HAP-1 (cell line): Measurements from ENCODE around the gene CHCHD5.

Experiments used
- DNase-seq, 2 experiments: peaks; one replicate each; pipeline ENCODE4 v3.0.0-alpha.2; 2016 to 2020; ENCODE audit warnings: low spot score in 2 of 2
- H3K27me3 ChIP-seq: fragments of 250-450 bp; sonication (Bioruptor Pico); 2 replicates; pipeline ENCODE4 v1.5.1; 2020; ENCODE audit warnings: low read depth, mild to moderate bottlenecking, moderate library complexity
- H3K36me3 ChIP-seq: fragments of 250-450 bp; sonication (Bioruptor Pico); replicated peaks from 2 replicates; pipeline ENCODE4 v1.5.1; 2020; ENCODE audit warnings: mild to moderate bottlenecking
- H3K4me1 ChIP-seq: fragments of 250-450 bp; sonication (Bioruptor Pico); 2 replicates; pipeline ENCODE4 v1.5.1; 2020; ENCODE audit warnings: mild to moderate bottlenecking
- H3K4me3 ChIP-seq: fragments of 250-450 bp; sonication (Bioruptor Pico); 2 replicates; pipeline ENCODE4 v1.5.1; 2020; ENCODE audit warnings: mild to moderate bottlenecking, moderate library complexity
- H3K9me3 ChIP-seq: fragments of 250-450 bp; sonication (Bioruptor Pico); 2 replicates; pipeline ENCODE4 v1.5.1; 2020; ENCODE audit warnings: mild to moderate bottlenecking, moderate library complexity
- in situ Hi-C: fragments of 300-500 bp; cut with MboI; formaldehyde crosslinking; loops from 3 replicates; pipeline ENCODE4 v1.14.3; 2020; ENCODE audit warnings: low sequenced_read_pairs, inconsistent platforms, mixed read lengths

The CHCHD5 gene

GRCh38 chr2:112636605-112637288 lies 52.3 kb downstream of the CHCHD5 start:
- DNase-seq, result no peak
- in situ Hi-C loops, result no loop called here
- no peaks in the 10 kb centered on the region for H3K9me3 ChIP-seq
- no peak overlapping the region for H3K4me3 ChIP-seq
- H3K36me3 ChIP-seq, result no peaks in the 10 kb centered on the region
- H3K4me1 ChIP-seq, result no peaks in the 10 kb centered on the region
- H3K27me3 ChIP-seq, result no peaks in the 10 kb centered on the region

GRCh38 chr2:112637289-112637660 lies 52.9 kb downstream of the CHCHD5 start:
- no peak overlapping the region for H3K4me3 ChIP-seq
- DNase-seq, result no peak
- no peaks in the 10 kb centered on the region for H3K4me1 ChIP-seq
- no peaks in the 10 kb centered on the region for H3K27me3 ChIP-seq
- in situ Hi-C loops, result no loop called here
- H3K9me3 ChIP-seq, result no peaks in the 10 kb centered on the region
- no peaks in the 10 kb centered on the region for H3K36me3 ChIP-seq
